ENCODE data around the gene ZNF574.

- TF ChIP-seq CTCF (IDR thresholded peaks at IDR 0.05; ENCODE audit: control extremely low read depth in 1 of 3, insufficient read depth in 1 of 3, low read depth in 1 of 3, low read length in 3 of 3) (no peak), ATF2 (IDR thresholded peaks at IDR 0.05; ENCODE audit: low read length) (no peak), POLR2A (IDR thresholded peaks at IDR 0.05; ENCODE audit: control extremely low read depth in 1 of 2, low read depth in 2 of 2, low read length in 2 of 2) (no peak), SP1 (IDR thresholded peaks at IDR 0.05; ENCODE audit: low read depth, low read length) (no peak), SIN3A (conservative IDR thresholded peaks at IDR 0.05 in 1 of 2, IDR thresholded peaks at IDR 0.05 in 1 of 2; ENCODE audit: low read depth in 1 of 2, low read length in 2 of 2) (no peak), USF2 (IDR thresholded peaks at IDR 0.05; ENCODE audit: low read length) (no peak), CBX5 (IDR thresholded peaks at IDR 0.05; ENCODE audit: low read depth, low read length) (no peak)
Observed at GRCh38 chr19:42109896-42110295, 33.9 kb downstream of the ZNF574 start.
